OCI-LY1 (cell line): Measurements from ENCODE around the gene NINJ2.

Source experiments
- H2AFZ ChIP-seq: fragments of 200-600 bp; sonication (generic), shearing (Covaris generic); 2 replicates; pipeline ENCODE4 v1.6.0; 2014; ENCODE audit warnings: antibody characterized with exemption, mild to moderate bottlenecking, low read length
- H3F3A ChIP-seq: fragments of 200-600 bp; sonication (generic), shearing (Covaris generic); 2 replicates; pipeline ENCODE4 v1.6.0; 2014; ENCODE audit warnings: mild to moderate bottlenecking, antibody characterized with exemption, low read length, moderate library complexity; ENCODE audit not compliant: insufficient read depth
- H3K27ac ChIP-seq: fragments of 200-600 bp; sonication (generic); 2 replicates; pipeline ENCODE4 v1.5.1; 2014; ENCODE audit warnings: low read length, mixed run types, mild to moderate bottlenecking, low read depth; ENCODE audit not compliant: poor library complexity, severe bottlenecking
- H3K27me3 ChIP-seq: fragments of 200-600 bp; sonication (generic); 2 replicates; pipeline ENCODE4 v1.6.0; 2014; ENCODE audit warnings: antibody characterized with exemption, mild to moderate bottlenecking, low read length, moderate library complexity; ENCODE audit not compliant: insufficient read depth
- H3K36me3 ChIP-seq: fragments of 200-600 bp; sonication (generic); 2 replicates; pipeline ENCODE4 v1.6.1; 2014; ENCODE audit warnings: mild to moderate bottlenecking, antibody characterized with exemption, low read length, moderate library complexity, mixed read lengths; ENCODE audit not compliant: insufficient read depth
- H3K4me1 ChIP-seq: fragments of 200-600 bp; sonication (generic); 2 replicates; pipeline ENCODE4 v1.5.1; 2014; ENCODE audit warnings: mild to moderate bottlenecking, low read length, moderate library complexity; ENCODE audit not compliant: insufficient read depth, severe bottlenecking
- H3K4me2 ChIP-seq: fragments of 200-600 bp; sonication (generic), shearing (Covaris generic); 2 replicates; pipeline ENCODE4 v1.6.1; 2014; ENCODE audit warnings: low read length
- H3K4me3 ChIP-seq: fragments of 200-600 bp; sonication (generic); 2 replicates; pipeline ENCODE4 v1.5.1; 2014; ENCODE audit warnings: low read length, low read depth, mild to moderate bottlenecking, mixed read lengths; ENCODE audit not compliant: poor library complexity, severe bottlenecking
- H3K79me2 ChIP-seq: fragments of 200-600 bp; shearing (Covaris generic); 2 replicates; pipeline ENCODE4 v1.6.1; 2016; ENCODE audit warnings: mixed run types, low read length, mixed read lengths; ENCODE audit not compliant: insufficient read depth
- H3K9ac ChIP-seq: fragments of 200-600 bp; sonication (generic), shearing (Covaris generic); 2 replicates; pipeline ENCODE4 v1.6.1; 2014; ENCODE audit warnings: mild to moderate bottlenecking, low read length, mixed read lengths
- H3K9me2 ChIP-seq: fragments of 200-600 bp; sonication (generic), shearing (Covaris generic); 2 replicates; pipeline ENCODE4 v1.6.1; 2014; ENCODE audit warnings: low read depth, mild to moderate bottlenecking, low read length, mixed read lengths
- H3K9me3 ChIP-seq: fragments of 200-600 bp; shearing (Covaris generic); 2 replicates; pipeline ENCODE4 v1.6.1; 2014; ENCODE audit warnings: low read length, mixed read lengths
- H4K20me1 ChIP-seq: fragments of 200-600 bp; sonication (generic), shearing (Covaris generic); 2 replicates; pipeline ENCODE4 v1.6.0; 2016; ENCODE audit warnings: mild to moderate bottlenecking, low read length; ENCODE audit not compliant: insufficient read depth
- EZH2 ChIP-seq: fragments of 200-600 bp; sonication (generic), shearing (Covaris generic); IDR thresholded peaks from 2 replicates; pipeline ENCODE4 v1.8.0; 2017; ENCODE audit warnings: borderline replicate concordance, mixed run types, mild to moderate bottlenecking, antibody characterized with exemption, low read length, moderate library complexity, mixed read lengths
- TF ChIP-seq, protein P1 (sequence below): fragments of 200-600 bp; sonication (generic), shearing (Covaris generic); IDR thresholded peaks from 2 replicates; pipeline ENCODE4 v1.5.1; 2017; ENCODE audit warnings: mild to moderate bottlenecking, antibody characterized with exemption, low read length, moderate library complexity, mixed read lengths

NINJ2 gene

DNA sequence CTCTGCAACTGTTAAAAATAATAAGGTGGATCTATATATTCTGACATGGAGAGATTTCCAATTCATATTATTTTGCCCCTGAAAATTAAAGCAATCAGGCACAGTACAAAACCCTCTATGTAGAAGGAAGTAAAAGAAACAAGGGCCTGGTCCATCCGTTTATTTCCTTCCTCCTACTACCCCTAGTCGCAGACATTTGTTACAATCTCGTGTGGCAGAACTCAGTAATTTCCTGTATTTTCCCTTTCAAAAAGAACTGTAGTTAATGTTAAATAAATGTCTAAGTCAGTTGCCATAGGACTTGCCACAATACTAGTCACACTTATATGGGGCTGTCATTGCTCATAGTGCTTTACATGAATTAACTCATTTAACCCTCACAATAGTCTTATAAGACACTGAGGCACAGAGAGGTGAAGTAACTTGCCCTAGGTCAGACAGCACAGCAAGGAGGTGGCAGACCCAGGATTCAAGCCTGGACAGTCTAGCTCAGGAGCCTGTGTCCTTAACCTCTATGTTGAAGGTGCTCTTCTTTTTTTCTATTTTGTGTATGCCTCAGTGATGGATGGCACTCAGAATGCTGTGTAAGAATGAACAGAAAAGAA, 24.2 kb downstream of the NINJ2 start:
- Histone ChIP-seq H3K4me1 (peaks cover 49% of the 10 kb centered on the region), H3K9me2 (no peaks in the 10 kb centered on the region), H3K36me3 (no peaks in the 10 kb centered on the region; the same call in none of the 2 replicates), H3K79me2 (no peaks in the 10 kb centered on the region), H3K27me3 (no peaks in the 10 kb centered on the region), H3K4me3 (no peak overlapping the region), H2AFZ (no peak overlapping the region), H4K20me1 (no peaks in the 10 kb centered on the region), H3K4me2 (peak overlapping the region; percentile 16; the same call in 1 of the 2 replicates), H3K9me3 (no peaks in the 10 kb centered on the region), H3K27ac (peak overlapping the region; percentile 61), H3F3A (peaks cover 10% of the 10 kb centered on the region), H3K9ac (no peak overlapping the region; the same call in 1 of the 2 replicates)
- TF ChIP-seq, protein P1, sequence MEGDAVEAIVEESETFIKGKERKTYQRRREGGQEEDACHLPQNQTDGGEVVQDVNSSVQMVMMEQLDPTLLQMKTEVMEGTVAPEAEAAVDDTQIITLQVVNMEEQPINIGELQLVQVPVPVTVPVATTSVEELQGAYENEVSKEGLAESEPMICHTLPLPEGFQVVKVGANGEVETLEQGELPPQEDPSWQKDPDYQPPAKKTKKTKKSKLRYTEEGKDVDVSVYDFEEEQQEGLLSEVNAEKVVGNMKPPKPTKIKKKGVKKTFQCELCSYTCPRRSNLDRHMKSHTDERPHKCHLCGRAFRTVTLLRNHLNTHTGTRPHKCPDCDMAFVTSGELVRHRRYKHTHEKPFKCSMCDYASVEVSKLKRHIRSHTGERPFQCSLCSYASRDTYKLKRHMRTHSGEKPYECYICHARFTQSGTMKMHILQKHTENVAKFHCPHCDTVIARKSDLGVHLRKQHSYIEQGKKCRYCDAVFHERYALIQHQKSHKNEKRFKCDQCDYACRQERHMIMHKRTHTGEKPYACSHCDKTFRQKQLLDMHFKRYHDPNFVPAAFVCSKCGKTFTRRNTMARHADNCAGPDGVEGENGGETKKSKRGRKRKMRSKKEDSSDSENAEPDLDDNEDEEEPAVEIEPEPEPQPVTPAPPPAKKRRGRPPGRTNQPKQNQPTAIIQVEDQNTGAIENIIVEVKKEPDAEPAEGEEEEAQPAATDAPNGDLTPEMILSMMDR, result no peak
- no peak for TF ChIP-seq EZH2

GRCh38 chr12:636632-637031, 26.6 kb downstream of the NINJ2 start:
- TF ChIP-seq, protein P1, result no peak
- no peak for TF ChIP-seq EZH2
- Histone ChIP-seq H3K27ac (peak overlapping the region; percentile 64), H3K79me2 (no peaks in the 10 kb centered on the region), H4K20me1 (no peaks in the 10 kb centered on the region), H3K9ac (no peak overlapping the region), H2AFZ (no peak overlapping the region), H3K27me3 (no peaks in the 10 kb centered on the region), H3K9me2 (no peaks in the 10 kb centered on the region), H3K4me1 (peaks cover 37% of the 10 kb centered on the region), H3F3A (peaks cover 7% of the 10 kb centered on the region), H3K4me2 (peak overlapping the region; percentile 15; the same call in 1 of the 2 replicates), H3K4me3 (no peak overlapping the region), H3K9me3 (no peaks in the 10 kb centered on the region), H3K36me3 (no peaks in the 10 kb centered on the region; the same call in none of the 2 replicates)

DNA sequence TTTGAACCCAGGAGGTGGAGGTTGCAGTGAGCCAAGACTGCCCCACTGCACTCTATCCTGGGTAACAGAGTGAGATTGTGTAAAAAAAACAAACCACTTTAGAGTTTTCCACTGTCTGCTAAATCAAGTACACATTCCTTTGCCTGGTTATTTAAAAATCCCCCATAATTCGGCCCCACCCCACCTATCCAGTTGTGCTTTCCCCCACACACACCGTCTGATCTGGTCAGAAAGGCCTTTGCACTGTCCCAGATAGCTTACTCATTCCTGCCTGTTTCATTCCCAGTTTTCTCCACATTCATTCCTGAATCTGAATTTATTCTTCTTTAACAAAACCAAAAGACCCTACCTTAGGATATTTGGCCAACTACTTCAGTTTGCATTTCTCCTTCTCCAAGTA, 29.5 kb downstream of the NINJ2 start:
- TF ChIP-seq, protein P1, result no peak
- TF ChIP-seq EZH2, result no peak

More for the DNA sequence above, 29.5 kb downstream of the NINJ2 start:
- peaks cover 47% of the 10 kb centered on the region for H3K4me1 ChIP-seq
- no peak overlapping the region for H2AFZ ChIP-seq
- no peaks in the 10 kb centered on the region for H3K27me3 ChIP-seq
- no peak overlapping the region for H3K9ac ChIP-seq
- no peak overlapping the region for H3K4me2 ChIP-seq
- H3K9me2 ChIP-seq, result no peaks in the 10 kb centered on the region
- no peak overlapping the region for H3K4me3 ChIP-seq
- no peaks in the 10 kb centered on the region for H3K79me2 ChIP-seq
- H3K36me3 ChIP-seq, result no peaks in the 10 kb centered on the region; the same call in 1 of the 2 replicates
- H3K9me3 ChIP-seq, result no peaks in the 10 kb centered on the region
- H3K27ac ChIP-seq, result peak overlapping the region; percentile 21
- no peaks in the 10 kb centered on the region for H4K20me1 ChIP-seq
- no peaks in the 10 kb centered on the region for H3F3A ChIP-seq
